ENCODE data around the gene UBA3. TPM values are rescaled to one million over a fixed set of nuclear protein-coding genes. Genes with fewer than 3 reads are reported as not detected.

UBA3 gene
- total and polyA plus RNA-seq, 2 of the 13 experiments (the other 11 are each of a cell fraction or from before 2014, with no cell fraction given): 40.7 to 49.0 TPM

DNA sequence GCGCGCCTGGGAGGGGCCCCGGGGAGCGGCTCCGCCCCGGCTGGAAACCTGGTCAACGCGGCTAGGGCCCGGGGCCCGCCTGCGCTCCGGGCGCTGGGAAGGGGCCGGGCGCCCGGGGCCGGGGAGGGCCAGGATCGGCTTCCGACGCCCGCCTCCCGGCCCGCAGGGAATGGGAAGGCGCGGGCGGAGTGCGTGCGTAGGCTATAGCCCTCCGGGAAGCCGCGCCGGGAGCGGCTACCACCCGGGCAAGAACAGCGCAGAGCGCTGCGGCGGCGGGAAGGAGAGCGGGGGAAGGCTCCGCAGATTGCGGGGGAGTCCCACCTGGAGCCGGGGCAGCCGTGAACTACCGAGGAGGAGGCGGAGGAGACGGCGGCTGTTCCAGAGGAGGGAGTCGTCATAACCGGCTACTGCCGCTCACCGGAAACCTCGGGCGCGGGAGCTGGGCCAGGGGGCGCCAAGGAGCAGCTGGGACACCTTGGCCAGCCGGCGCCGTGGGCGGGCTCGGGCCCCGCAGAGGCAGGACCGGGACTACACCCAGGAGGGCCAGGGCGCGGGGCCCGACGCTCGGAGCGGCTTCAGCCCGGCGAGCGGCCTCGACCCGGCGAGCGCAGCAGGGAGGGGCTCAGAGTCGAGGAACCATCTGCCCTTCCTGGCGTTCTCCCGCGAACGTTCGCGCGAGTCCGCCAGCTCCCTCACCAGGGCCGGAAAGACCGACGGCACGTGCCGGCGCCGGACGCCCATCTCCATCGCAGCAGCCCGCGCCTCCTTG lies 66.7 kb downstream of the UBA3 start, which contains the start of gene EOGT (continued):
- TF ChIP-seq PRDM10 (CRISPR knock-in tag; IDR thresholded peaks at IDR 0.05; ENCODE audit: low read depth) (no peak), BRF2 (CRISPR knock-in tag; IDR thresholded peaks at IDR 0.05) (no peak; the same call in 1 of the 2 replicates), DPF2 (CRISPR knock-in tag; IDR thresholded peaks at IDR 0.05; ENCODE audit: borderline replicate concordance, low read depth) (no peak), ZBTB7B (CRISPR knock-in tag; IDR thresholded peaks at IDR 0.05) (peak; percentile 43; the same call in 1 of the 2 replicates), KDM4B (CRISPR knock-in tag; IDR thresholded peaks at IDR 0.05) (no peak; the same call in 1 of the 2 replicates), YEATS2 (CRISPR knock-in tag; IDR thresholded peaks at IDR 0.05; ENCODE audit: borderline replicate concordance) (0 out of 2 replicates have a peak, but pooled peaks have one; percentile 21), GZF1 (CRISPR knock-in tag; IDR thresholded peaks at IDR 0.05) (no peak), PTBP1 (IDR thresholded peaks at IDR 0.05; ENCODE audit: low read depth, low read length, poor library complexity, severe bottlenecking) (no peak), ARNTL (CRISPR knock-in tag; IDR thresholded peaks at IDR 0.05) (0 out of 2 replicates have a peak, but pooled peaks have one; percentile 38), ZFP36L2 (CRISPR knock-in tag; IDR thresholded peaks at IDR 0.05) (no peak), FOXK1 (CRISPR knock-in tag; IDR thresholded peaks at IDR 0.05; ENCODE audit: borderline replicate concordance, low read depth) (peak; percentile 37; the same call in 1 of the 2 replicates), HOMEZ (CRISPR knock-in tag; IDR thresholded peaks at IDR 0.05; ENCODE audit: low read depth) (no peak)
- TF ChIP-seq, protein P1, sequence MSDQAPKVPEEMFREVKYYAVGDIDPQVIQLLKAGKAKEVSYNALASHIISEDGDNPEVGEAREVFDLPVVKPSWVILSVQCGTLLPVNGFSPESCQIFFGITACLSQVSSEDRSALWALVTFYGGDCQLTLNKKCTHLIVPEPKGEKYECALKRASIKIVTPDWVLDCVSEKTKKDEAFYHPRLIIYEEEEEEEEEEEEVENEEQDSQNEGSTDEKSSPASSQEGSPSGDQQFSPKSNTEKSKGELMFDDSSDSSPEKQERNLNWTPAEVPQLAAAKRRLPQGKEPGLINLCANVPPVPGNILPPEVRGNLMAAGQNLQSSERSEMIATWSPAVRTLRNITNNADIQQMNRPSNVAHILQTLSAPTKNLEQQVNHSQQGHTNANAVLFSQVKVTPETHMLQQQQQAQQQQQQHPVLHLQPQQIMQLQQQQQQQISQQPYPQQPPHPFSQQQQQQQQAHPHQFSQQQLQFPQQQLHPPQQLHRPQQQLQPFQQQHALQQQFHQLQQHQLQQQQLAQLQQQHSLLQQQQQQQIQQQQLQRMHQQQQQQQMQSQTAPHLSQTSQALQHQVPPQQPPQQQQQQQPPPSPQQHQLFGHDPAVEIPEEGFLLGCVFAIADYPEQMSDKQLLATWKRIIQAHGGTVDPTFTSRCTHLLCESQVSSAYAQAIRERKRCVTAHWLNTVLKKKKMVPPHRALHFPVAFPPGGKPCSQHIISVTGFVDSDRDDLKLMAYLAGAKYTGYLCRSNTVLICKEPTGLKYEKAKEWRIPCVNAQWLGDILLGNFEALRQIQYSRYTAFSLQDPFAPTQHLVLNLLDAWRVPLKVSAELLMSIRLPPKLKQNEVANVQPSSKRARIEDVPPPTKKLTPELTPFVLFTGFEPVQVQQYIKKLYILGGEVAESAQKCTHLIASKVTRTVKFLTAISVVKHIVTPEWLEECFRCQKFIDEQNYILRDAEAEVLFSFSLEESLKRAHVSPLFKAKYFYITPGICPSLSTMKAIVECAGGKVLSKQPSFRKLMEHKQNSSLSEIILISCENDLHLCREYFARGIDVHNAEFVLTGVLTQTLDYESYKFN (CRISPR knock-in tag; conservative IDR thresholded peaks at IDR 0.05): no peak; the same call in 1 of the 2 replicates
- TF ChIP-seq, protein P2, sequence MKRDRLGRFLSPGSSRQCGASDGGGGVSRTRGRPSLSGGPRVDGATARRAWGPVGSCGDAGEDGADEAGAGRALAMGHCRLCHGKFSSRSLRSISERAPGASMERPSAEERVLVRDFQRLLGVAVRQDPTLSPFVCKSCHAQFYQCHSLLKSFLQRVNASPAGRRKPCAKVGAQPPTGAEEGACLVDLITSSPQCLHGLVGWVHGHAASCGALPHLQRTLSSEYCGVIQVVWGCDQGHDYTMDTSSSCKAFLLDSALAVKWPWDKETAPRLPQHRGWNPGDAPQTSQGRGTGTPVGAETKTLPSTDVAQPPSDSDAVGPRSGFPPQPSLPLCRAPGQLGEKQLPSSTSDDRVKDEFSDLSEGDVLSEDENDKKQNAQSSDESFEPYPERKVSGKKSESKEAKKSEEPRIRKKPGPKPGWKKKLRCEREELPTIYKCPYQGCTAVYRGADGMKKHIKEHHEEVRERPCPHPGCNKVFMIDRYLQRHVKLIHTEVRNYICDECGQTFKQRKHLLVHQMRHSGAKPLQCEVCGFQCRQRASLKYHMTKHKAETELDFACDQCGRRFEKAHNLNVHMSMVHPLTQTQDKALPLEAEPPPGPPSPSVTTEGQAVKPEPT (CRISPR knock-in tag; IDR thresholded peaks at IDR 0.05; ENCODE audit: low read depth): no peak
